ENCODE measurements around the gene RECK. TPM values are rescaled to one million over a fixed set of nuclear protein-coding genes. Genes with fewer than 3 reads are reported as not detected.

The RECK gene
- total and polyA plus RNA-seq, 4 donors: 6.0 to 34.1 (median 24.4) TPM

Other genes starting within 250 kb of the RECK start
- 10 to 100 TPM; 39.7 to 45.6 TPM for gene NPR2, start 245.3 kb upstream of the RECK start, total RNA-seq
- gene NPR2, start 245.3 kb upstream of the RECK start, polyA plus RNA-seq: 10 to 100 TPM; 13.3 to 85.0 TPM
- gene SPAG8, start 224.7 kb upstream of the RECK start, total RNA-seq: 1 to 10 TPM in 1 of 2 donors, under 1 TPM in 1; 0.71 to 3.0 TPM
- gene SPAG8, start 224.7 kb upstream of the RECK start, polyA plus RNA-seq: 1 to 10 TPM in 1 of 2 donors, not detected in 1; 4.4 TPM
- 10 to 100 TPM; 21.3 to 26.0 TPM for gene HINT2, start 221.9 kb upstream of the RECK start, total RNA-seq
- gene HINT2, start 221.9 kb upstream of the RECK start, polyA plus RNA-seq: 10 to 100 TPM; 34.8 to 61.5 TPM
- not detected for gene FAM221B, start 208.2 kb upstream of the RECK start, total RNA-seq
- under 1 TPM in 1 of 2 donors, not detected in 1; 0.13 TPM for gene FAM221B, start 208.2 kb upstream of the RECK start, polyA plus RNA-seq
- 10 to 100 TPM; 16.3 to 20.8 TPM for gene TMEM8B, start 207.7 kb upstream of the RECK start, total RNA-seq
- gene TMEM8B, start 207.7 kb upstream of the RECK start, polyA plus RNA-seq: 10 to 100 TPM in 1 of 2 donors, 1 to 10 TPM in 1; 6.8 to 31.2 TPM
- not detected for gene OR13J1, start 166.5 kb upstream of the RECK start, total RNA-seq
- not detected for gene OR13J1, start 166.5 kb upstream of the RECK start, polyA plus RNA-seq
- 10 to 100 TPM; 14.2 to 23.1 TPM for gene HRCT1, start 130.7 kb upstream of the RECK start, total RNA-seq
- 10 to 100 TPM; 17.4 to 25.7 TPM for gene HRCT1, start 130.7 kb upstream of the RECK start, polyA plus RNA-seq
- gene SPAAR, start 127.4 kb upstream of the RECK start, total RNA-seq: 1 to 10 TPM; 4.0 to 4.5 TPM
- gene SPAAR, start 127.4 kb upstream of the RECK start, polyA plus RNA-seq: under 1 TPM in 1 of 2 donors, not detected in 1; 0.82 TPM
- not detected for gene OR2S2, start 78.8 kb upstream of the RECK start, total RNA-seq
- not detected for gene OR2S2, start 78.8 kb upstream of the RECK start, polyA plus RNA-seq
- gene GLIPR2, start 99.8 kb downstream of the RECK start, total RNA-seq: 10 to 100 TPM; 34.0 to 35.8 TPM
- gene GLIPR2, start 99.8 kb downstream of the RECK start, polyA plus RNA-seq: 10 to 100 TPM; 26.9 to 56.5 TPM
- gene CCIN, start 132.5 kb downstream of the RECK start, total RNA-seq: under 1 TPM; 0.68 to 0.99 TPM
- under 1 TPM; 0.18 to 0.63 TPM for gene CCIN, start 132.5 kb downstream of the RECK start, polyA plus RNA-seq
- 100 to 1,000 TPM; 117 to 118 TPM for gene CLTA, start 154.0 kb downstream of the RECK start, total RNA-seq
- 100 to 1,000 TPM; 164 to 191 TPM for gene CLTA, start 154.0 kb downstream of the RECK start, polyA plus RNA-seq
- 10 to 100 TPM; 18.3 to 21.2 TPM for gene GNE, start 221.5 kb downstream of the RECK start, total RNA-seq
- 10 to 100 TPM in 1 of 2 donors, 1 to 10 TPM in 1; 7.1 to 12.0 TPM for gene GNE, start 221.5 kb downstream of the RECK start, polyA plus RNA-seq

Measured in aorta (tissue), 4 donors.